Liver (tissue), 9 donors: ENCODE data around the gene TSR1. TPM values are rescaled to one million over a fixed set of nuclear protein-coding genes. Genes with fewer than 3 reads are reported as not detected.

Experiments used
- DNase-seq: peaks from one replicate; pipeline ENCODE4 v3.0.0-alpha.2; 2017; ENCODE audit warnings: low spot score
- H3K27ac ChIP-seq, 2 donors: one replicate each; pipeline ENCODE4 v1.7.0; 2013; ENCODE audit warnings: inconsistent platforms in 2 of 2, low read length in 2 of 2, control low read depth in 1 of 2, low read depth in 1 of 2, mild to moderate bottlenecking in 1 of 2
- H3K27me3 ChIP-seq, 4 donors: one replicate each; pipeline versions ENCODE4 v1.6.1 to v1.7.0; 2013; ENCODE audit warnings: low read length in 3 of 4, inconsistent platforms in 1 of 4, mild to moderate bottlenecking in 1 of 4, moderate library complexity in 1 of 4; ENCODE audit not compliant: control insufficient read depth in 4 of 4, insufficient read depth in 4 of 4
- H3K36me3 ChIP-seq, 4 donors: one replicate each; pipeline versions ENCODE4 v1.6.1 to v1.7.0; 2013; ENCODE audit warnings: low read length in 3 of 4, mild to moderate bottlenecking in 3 of 4, low read depth in 1 of 4, moderate library complexity in 1 of 4; ENCODE audit not compliant: control insufficient read depth in 4 of 4, insufficient read depth in 3 of 4
- H3K4me1 ChIP-seq, 4 donors: one replicate each; pipeline versions ENCODE4 v1.6.1 to v1.7.0; 2013; ENCODE audit warnings: low read length in 3 of 4, mild to moderate bottlenecking in 3 of 4, moderate library complexity in 1 of 4; ENCODE audit not compliant: control insufficient read depth in 4 of 4, insufficient read depth in 4 of 4
- H3K4me3 ChIP-seq, 3 donors: one replicate each; pipeline versions ENCODE4 v1.6.1 to v1.7.0; 2013; ENCODE audit warnings: low read length in 3 of 3, control low read depth in 1 of 3, low read depth in 1 of 3, mild to moderate bottlenecking in 1 of 3
- H3K9ac ChIP-seq, 2 donors: one replicate each; pipeline ENCODE4 v1.7.0; 2013; ENCODE audit warnings: low read length in 2 of 2, mild to moderate bottlenecking in 2 of 2, moderate library complexity in 2 of 2, control low read depth in 1 of 2, low read depth in 1 of 2
- H3K9me3 ChIP-seq, 4 donors: one replicate each; pipeline versions ENCODE4 v1.6.1 to v1.7.0; 2013; ENCODE audit warnings: low read length in 3 of 4; ENCODE audit not compliant: control insufficient read depth in 4 of 4
- EGR1 ChIP-seq, 2 donors: IDR thresholded peaks; 2 replicates each; pipeline ENCODE4 v1.6.1; 2016 to 2018; ENCODE audit warnings: antibody characterized with exemption in 2 of 2, low read depth in 2 of 2
- FOXA1 ChIP-seq: IDR thresholded peaks from 2 replicates; pipeline ENCODE4 v1.6.1; 2016; ENCODE audit warnings: antibody characterized with exemption
- FOXA2 ChIP-seq: IDR thresholded peaks from 2 replicates; pipeline ENCODE4 v1.6.1; 2016; ENCODE audit warnings: antibody characterized with exemption
- GABPA ChIP-seq, 2 donors: IDR thresholded peaks in 1 of 2; conservative IDR thresholded peaks in 1 of 2; 2 replicates each; pipeline ENCODE4 v1.6.1; 2016; ENCODE audit warnings: antibody characterized with exemption in 2 of 2, mild to moderate bottlenecking in 1 of 2, moderate library complexity in 1 of 2
- HNF4A ChIP-seq, 2 donors: conservative IDR thresholded peaks; 2 replicates each; pipeline ENCODE4 v1.6.1; 2016; ENCODE audit warnings: antibody characterized with exemption in 2 of 2, mild to moderate bottlenecking in 2 of 2
- HNF4G ChIP-seq: IDR thresholded peaks from 2 replicates; pipeline ENCODE4 v1.6.1; 2016; ENCODE audit warnings: antibody characterized with exemption
- JUND ChIP-seq, 2 donors: IDR thresholded peaks; 2 replicates each; pipeline ENCODE4 v1.6.1; 2016; ENCODE audit warnings: antibody characterized with exemption in 2 of 2
- NR2F2 ChIP-seq: IDR thresholded peaks from 2 replicates; pipeline ENCODE4 v1.6.1; 2016; ENCODE audit warnings: antibody characterized with exemption
- RAD21 ChIP-seq, 2 donors: IDR thresholded peaks; 2 replicates each; pipeline ENCODE4 v1.6.1; 2016; ENCODE audit warnings: antibody characterized with exemption in 2 of 2, mild to moderate bottlenecking in 2 of 2
- RXRA ChIP-seq, 2 donors: IDR thresholded peaks; 2 replicates each; pipeline ENCODE4 v1.6.1; 2017 to 2018; ENCODE audit warnings: antibody characterized with exemption in 2 of 2, mild to moderate bottlenecking in 1 of 2
- SP1 ChIP-seq: IDR thresholded peaks from 2 replicates; pipeline ENCODE4 v1.6.1; 2018; ENCODE audit warnings: antibody characterized with exemption, mild to moderate bottlenecking
- TAF1 ChIP-seq: conservative IDR thresholded peaks from 2 replicates; pipeline ENCODE4 v1.6.1; 2016; ENCODE audit warnings: antibody characterized with exemption, mild to moderate bottlenecking
- YY1 ChIP-seq: IDR thresholded peaks from 2 replicates; pipeline ENCODE4 v1.6.1; 2016; ENCODE audit warnings: antibody characterized with exemption, mild to moderate bottlenecking
- WGBS: extraction: QIAGEN DNeasy Blood & Tissue Kit; methylation state at CpG from one replicate; pipeline ENCODE4 v1.1.7; 2013; 5-methylcytosine and 5-hydroxymethylcytosine counted together
- polyA plus RNA-seq, 2 donors: library from polyadenylated mRNA; stranded (reverse) in 1 of 2; unstranded in 1 of 2; fragments of 200-250 nt in 1 of 2; fragments of >200 nt in 1 of 2; fragmentation: Nextera tagmentation in 1 of 2; extraction: Ambion mirVana in 1 of 2; gene quantifications; one replicate each; pipeline versions ENCODE4 v1.2.1 to v1.2.3, GENCODE V29; 2013 to 2015
- total RNA-seq, 2 donors: library from RNA; depleted of rRNA; stranded (reverse); fragments of >200 nt; gene quantifications; one replicate each; pipeline ENCODE4 v1.2.3, GENCODE V29; 2014
- TF ChIP-seq, protein P1 (sequence below): fragments of 150-350 bp; IDR thresholded peaks from 2 replicates; pipeline ENCODE4 v1.5.1; 2017; ENCODE audit warnings: improper control_type of control experiment, low read depth, low read length; ENCODE audit not compliant: missing input control
- TF ChIP-seq, protein P2 (sequence below): IDR thresholded peaks from 2 replicates; pipeline ENCODE4 v1.6.1; 2016; ENCODE audit warnings: antibody characterized with exemption
- TF ChIP-seq, protein P3 (sequence below): IDR thresholded peaks from 2 replicates; pipeline ENCODE4 v1.6.1; 2016; ENCODE audit warnings: antibody characterized with exemption, mild to moderate bottlenecking
- TF ChIP-seq, protein P4 (sequence below): IDR thresholded peaks from 2 replicates; pipeline ENCODE4 v1.6.1; 2016; ENCODE audit warnings: antibody characterized with exemption
- TF ChIP-seq, protein P5 (sequence below): IDR thresholded peaks from 2 replicates; pipeline ENCODE4 v1.6.1; 2016; ENCODE audit warnings: antibody characterized with exemption
- donor health status: healthy.
- donor health status: healthy.
- donor health status: healthy.
- donor health status: healthy.
- donor health status: healthy.

TSR1 gene
- total and polyA plus RNA-seq, 4 donors = 6.5 to 27.0 (median 13.8) TPM

DNA sequence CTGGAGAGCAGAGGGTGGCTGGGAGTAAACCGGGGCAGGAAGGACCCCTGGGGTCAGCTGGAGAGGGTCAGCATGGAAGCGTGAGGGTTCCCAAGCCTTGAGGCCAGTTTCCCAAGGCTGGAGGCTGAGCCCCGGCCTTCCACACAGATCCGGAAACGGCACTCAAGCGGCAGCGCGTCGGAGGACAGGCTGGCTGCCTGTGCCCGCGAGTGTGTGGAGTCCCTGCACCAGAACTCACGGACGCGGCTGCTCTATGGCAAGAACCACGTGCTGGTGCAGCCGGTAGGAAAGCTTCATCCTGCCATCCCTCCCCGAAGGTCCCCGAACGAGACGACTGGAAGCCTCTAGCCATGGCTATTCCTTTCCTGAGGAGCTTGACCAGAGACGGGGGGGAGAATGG is 27.1 kb upstream of the TSR1 start:
- Histone ChIP-seq H3K36me3 (peaks cover 2 to 30% (median 4%) of the 10 kb centered on the region in 4 donors), H3K4me1 (no peaks in the 10 kb centered on the region), H3K4me3 (no peak overlapping the region), H3K9me3 (no peaks in the 10 kb centered on the region), H3K27me3 (no peaks in the 10 kb centered on the region), H3K27ac (no peak overlapping the region), H3K9ac (no peak overlapping the region)
- TF ChIP-seq SP1 (no peak), NR2F2 (no peak), YY1 (no peak), HNF4G (no peak), TAF1 (no peak), FOXA2 (no peak), RAD21 (IDR thresholded peaks at IDR 0.05) (no peak), JUND (IDR thresholded peaks at IDR 0.05) (no peak), FOXA1 (no peak), HNF4A (conservative IDR thresholded peaks at IDR 0.05) (no peak), EGR1 (IDR thresholded peaks at IDR 0.05; ENCODE audit: low read depth in 2 of 2) (no peak), RXRA (IDR thresholded peaks at IDR 0.05) (no peak), GABPA (IDR thresholded peaks at IDR 0.05 in 1 of 2, conservative IDR thresholded peaks at IDR 0.05 in 1 of 2) (no peak)
- TF ChIP-seq, protein P1, sequence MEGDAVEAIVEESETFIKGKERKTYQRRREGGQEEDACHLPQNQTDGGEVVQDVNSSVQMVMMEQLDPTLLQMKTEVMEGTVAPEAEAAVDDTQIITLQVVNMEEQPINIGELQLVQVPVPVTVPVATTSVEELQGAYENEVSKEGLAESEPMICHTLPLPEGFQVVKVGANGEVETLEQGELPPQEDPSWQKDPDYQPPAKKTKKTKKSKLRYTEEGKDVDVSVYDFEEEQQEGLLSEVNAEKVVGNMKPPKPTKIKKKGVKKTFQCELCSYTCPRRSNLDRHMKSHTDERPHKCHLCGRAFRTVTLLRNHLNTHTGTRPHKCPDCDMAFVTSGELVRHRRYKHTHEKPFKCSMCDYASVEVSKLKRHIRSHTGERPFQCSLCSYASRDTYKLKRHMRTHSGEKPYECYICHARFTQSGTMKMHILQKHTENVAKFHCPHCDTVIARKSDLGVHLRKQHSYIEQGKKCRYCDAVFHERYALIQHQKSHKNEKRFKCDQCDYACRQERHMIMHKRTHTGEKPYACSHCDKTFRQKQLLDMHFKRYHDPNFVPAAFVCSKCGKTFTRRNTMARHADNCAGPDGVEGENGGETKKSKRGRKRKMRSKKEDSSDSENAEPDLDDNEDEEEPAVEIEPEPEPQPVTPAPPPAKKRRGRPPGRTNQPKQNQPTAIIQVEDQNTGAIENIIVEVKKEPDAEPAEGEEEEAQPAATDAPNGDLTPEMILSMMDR = no peak
- TF ChIP-seq, protein P2, sequence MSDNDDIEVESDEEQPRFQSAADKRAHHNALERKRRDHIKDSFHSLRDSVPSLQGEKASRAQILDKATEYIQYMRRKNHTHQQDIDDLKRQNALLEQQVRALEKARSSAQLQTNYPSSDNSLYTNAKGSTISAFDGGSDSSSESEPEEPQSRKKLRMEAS = no peak
- TF ChIP-seq, protein P3, sequence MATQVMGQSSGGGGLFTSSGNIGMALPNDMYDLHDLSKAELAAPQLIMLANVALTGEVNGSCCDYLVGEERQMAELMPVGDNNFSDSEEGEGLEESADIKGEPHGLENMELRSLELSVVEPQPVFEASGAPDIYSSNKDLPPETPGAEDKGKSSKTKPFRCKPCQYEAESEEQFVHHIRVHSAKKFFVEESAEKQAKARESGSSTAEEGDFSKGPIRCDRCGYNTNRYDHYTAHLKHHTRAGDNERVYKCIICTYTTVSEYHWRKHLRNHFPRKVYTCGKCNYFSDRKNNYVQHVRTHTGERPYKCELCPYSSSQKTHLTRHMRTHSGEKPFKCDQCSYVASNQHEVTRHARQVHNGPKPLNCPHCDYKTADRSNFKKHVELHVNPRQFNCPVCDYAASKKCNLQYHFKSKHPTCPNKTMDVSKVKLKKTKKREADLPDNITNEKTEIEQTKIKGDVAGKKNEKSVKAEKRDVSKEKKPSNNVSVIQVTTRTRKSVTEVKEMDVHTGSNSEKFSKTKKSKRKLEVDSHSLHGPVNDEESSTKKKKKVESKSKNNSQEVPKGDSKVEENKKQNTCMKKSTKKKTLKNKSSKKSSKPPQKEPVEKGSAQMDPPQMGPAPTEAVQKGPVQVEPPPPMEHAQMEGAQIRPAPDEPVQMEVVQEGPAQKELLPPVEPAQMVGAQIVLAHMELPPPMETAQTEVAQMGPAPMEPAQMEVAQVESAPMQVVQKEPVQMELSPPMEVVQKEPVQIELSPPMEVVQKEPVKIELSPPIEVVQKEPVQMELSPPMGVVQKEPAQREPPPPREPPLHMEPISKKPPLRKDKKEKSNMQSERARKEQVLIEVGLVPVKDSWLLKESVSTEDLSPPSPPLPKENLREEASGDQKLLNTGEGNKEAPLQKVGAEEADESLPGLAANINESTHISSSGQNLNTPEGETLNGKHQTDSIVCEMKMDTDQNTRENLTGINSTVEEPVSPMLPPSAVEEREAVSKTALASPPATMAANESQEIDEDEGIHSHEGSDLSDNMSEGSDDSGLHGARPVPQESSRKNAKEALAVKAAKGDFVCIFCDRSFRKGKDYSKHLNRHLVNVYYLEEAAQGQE = no peak
- TF ChIP-seq, protein P4, sequence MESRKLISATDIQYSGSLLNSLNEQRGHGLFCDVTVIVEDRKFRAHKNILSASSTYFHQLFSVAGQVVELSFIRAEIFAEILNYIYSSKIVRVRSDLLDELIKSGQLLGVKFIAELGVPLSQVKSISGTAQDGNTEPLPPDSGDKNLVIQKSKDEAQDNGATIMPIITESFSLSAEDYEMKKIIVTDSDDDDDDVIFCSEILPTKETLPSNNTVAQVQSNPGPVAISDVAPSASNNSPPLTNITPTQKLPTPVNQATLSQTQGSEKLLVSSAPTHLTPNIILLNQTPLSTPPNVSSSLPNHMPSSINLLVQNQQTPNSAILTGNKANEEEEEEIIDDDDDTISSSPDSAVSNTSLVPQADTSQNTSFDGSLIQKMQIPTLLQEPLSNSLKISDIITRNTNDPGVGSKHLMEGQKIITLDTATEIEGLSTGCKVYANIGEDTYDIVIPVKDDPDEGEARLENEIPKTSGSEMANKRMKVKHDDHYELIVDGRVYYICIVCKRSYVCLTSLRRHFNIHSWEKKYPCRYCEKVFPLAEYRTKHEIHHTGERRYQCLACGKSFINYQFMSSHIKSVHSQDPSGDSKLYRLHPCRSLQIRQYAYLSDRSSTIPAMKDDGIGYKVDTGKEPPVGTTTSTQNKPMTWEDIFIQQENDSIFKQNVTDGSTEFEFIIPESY = no peak
- TF ChIP-seq, protein P5, sequence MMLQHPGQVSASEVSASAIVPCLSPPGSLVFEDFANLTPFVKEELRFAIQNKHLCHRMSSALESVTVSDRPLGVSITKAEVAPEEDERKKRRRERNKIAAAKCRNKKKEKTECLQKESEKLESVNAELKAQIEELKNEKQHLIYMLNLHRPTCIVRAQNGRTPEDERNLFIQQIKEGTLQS = no peak
- DNase-seq = no peak
- 96% methylated on average over 21 of the region's 21 CpGs for WGBS
